DMS 273 treated with DMSO at 0.1 percent for 48 hours (cell line): ENCODE measurements around the gene CKMT2.
"Not testable (repeated sequence)": the region's sequence is repeated elsewhere in the genome, so short reads cannot be mapped to it uniquely, and the experiment has no call there.

Source experiments
- DNase-seq: peaks from one replicate; lab custom pipeline; 2025; lab: John Stamatoyannopoulos, UW

The CKMT2 gene

GRCh38 chr5:81251922-81252321 is 18.8 kb downstream of the CKMT2 start:
- DNase-seq: no peak

DNA sequence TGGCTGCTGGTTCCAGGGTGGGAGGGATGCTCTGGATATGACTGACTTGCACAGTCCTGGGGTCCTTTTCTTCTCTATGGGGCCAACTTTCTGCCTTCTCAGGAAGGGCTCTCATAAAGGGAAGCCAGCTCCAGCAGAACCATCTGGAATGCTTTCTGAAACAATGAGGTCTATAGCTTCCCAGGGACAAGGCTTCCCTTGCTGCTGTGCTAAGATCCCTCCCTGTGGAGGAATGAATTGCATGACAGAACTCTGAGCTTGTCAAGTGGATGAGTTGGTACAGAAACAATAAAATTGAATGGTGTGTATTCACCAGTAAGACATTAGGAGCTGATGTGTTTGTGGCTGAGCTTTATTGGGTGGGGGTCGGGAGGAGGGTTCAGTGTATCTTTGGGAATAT is 19.8 kb downstream of the CKMT2 start:
- DNase-seq: no peak

DNA sequence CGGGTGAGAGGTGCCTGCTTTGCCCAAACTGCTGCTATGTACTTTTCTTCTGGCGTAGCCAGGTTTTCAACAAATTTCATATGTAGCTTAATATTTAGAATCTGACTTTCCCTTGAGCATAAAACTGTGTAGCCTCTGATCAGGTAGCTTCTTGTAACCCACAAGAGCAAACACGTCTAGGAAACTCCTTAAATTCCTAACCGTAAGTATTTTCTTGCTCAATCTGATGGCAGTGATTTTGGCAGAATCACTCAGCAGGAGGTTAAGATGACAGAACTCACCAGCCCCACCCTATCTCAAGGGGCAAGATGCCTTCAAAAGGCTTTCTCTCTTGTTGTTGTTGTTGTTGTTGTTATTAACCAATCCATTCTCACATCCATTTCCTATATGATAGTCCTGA is 20.8 kb downstream of the CKMT2 start:
- DNase-seq: no peak

DNA sequence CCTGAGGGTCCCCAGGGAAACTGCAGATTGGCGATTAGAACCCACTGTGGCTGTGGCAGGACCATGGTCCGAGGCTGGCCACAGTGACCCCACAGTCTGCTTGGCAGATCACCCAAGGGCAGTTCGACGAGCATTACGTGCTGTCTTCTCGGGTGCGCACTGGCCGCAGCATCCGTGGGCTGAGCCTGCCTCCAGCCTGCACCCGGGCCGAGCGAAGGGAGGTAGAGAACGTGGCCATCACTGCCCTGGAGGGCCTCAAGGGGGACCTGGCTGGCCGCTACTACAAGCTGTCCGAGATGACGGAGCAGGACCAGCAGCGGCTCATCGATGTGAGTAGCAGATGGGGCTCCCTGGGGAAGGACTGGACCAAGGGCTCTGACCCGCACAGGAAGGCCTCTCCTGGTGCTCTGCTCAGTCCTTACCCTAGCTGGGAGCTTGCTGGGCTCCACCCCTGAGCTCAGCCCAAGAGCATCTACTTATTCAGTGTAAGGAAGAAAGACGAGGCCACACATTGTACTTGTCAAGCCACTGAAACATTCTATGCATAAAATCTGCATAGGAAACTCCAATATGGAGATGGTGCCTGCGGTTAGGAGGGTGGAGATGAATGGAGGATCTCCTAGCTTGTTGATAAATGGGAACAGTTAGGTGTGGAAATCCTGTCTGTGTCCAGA is 21.9 kb downstream of the CKMT2 start:
- no peak for DNase-seq

- DNase-seq: no peak
Observed at GRCh38 chr5:81256766-81257165, 23.6 kb downstream of the CKMT2 start.

DNA sequence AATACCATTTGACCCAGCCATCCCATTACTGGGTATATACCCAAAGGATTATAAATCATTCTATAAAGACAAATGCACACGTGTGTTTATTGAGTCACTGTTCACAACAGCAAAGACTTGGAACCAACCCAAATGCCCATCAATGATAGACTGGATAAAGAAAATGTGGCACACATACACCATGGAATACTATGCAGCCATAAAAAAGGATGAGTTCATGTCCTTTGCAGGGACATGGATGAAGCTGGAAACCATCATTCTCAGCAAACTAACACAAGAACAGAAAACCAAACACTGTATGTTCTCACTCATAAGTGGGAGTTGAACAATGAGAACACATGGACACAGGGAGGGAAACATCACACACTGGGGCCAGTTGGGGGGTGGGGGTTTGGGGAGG is 29.7 kb downstream of the CKMT2 start:
- DNase-seq: not testable (repeated sequence)

- no peak for DNase-seq
Observed at GRCh38 chr5:81265101-81265500, 32.0 kb downstream of the CKMT2 start.

- DNase-seq: no peak
Observed at GRCh38 chr5:81268521-81269196, 35.5 kb downstream of the CKMT2 start.

DNA sequence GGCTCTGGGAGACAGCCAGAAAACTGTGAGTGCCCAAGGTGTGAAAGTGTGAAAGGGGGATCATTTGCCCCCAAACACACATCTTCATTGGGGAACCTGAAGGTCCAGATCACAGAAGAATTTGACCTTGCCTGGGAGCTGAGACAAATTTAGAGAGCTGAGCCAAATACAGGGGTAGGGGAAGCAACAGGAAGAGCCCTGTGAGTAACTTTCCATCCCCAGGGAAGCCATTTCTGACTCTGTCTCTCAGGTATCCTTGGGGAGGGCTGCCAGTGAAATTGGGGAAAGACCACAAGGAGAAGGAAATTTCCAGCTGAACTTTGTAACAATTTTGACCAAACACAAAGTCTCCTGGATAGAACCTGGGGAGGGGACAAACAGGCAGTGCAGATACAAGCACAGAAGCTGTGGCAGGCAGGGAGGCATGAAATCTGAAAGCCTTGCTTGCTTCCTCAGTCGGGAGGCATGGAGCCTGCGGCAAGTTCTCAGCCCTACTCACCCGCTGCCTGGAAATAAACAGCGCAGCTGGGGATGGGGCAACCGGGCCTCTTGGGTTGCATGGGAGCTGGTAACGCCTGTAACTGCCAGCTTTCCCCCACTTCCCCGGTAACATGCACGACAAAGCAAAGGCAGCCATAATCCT is 36.8 kb downstream of the CKMT2 start:
- no peak for DNase-seq

GRCh38 chr5:81270394-81271027 is 37.4 kb downstream of the CKMT2 start:
- DNase-seq: not testable (repeated sequence)

DNA sequence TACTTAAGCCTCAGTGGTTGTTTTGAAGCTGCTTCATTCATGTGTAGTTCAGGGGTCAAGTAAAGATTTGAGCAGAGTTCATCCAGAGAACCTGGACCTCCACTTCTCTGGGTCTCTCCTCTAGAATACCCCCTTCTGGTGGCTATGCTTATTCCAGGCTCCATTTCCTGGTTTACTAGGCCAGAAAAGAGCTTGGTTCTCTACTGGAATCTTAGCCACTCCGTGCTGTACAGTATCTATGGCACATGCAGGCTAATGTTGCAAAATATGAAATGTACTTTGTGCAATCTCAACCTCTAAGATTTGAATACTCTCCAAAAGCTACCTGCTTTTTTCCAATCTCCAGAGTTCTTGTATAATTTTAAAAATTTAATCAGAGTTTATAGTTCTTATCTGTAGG is 50.9 kb downstream of the CKMT2 start:
- DNase-seq: no peak

GRCh38 chr5:81286059-81286617 is 53.0 kb downstream of the CKMT2 start:
- DNase-seq: no peak

DNA sequence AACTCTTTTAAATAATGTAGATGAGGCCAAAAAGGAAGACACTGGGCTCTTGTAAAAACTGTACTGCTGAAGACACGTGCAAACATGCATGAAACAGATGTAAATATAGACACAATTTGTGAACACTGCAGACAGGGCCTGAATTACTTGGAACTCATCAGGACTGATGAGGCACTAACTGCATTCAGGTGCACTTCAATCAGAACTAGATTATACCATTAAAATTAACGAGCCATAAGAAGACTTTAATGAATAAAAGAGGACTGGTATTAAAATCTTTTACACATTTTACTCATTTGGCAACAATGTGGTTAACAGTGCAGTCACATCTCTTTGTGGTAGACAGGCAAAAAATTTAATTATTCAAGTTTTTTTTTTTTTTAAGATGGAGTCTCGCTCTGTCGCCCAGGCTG is 54.9 kb downstream of the CKMT2 start:
- no peak for DNase-seq

DNA sequence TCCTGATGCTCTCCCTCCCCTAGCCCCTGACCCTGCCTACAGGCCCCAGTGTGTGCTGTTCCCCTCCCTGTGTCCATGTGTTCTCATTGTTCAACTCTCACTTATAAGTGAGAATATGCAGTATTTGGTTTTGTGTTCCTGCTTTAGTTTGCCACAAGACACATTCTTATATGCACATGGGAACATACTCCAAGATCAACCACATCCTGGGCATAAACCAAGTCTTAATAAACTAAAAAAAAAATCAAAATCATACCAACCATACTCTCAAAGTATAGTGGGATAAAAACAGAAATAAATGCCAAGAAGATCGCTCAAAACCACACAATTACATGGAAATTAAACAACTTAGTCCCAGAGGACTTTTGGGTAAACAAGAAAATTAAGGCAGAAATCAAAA is 57.0 kb downstream of the CKMT2 start:
- no peak for DNase-seq

GRCh38 chr5:81292130-81292529 is 59.0 kb downstream of the CKMT2 start:
- DNase-seq: no peak

- DNase-seq: not testable (repeated sequence)
Observed at GRCh38 chr5:81294021-81294420, 60.9 kb downstream of the CKMT2 start.

DNA sequence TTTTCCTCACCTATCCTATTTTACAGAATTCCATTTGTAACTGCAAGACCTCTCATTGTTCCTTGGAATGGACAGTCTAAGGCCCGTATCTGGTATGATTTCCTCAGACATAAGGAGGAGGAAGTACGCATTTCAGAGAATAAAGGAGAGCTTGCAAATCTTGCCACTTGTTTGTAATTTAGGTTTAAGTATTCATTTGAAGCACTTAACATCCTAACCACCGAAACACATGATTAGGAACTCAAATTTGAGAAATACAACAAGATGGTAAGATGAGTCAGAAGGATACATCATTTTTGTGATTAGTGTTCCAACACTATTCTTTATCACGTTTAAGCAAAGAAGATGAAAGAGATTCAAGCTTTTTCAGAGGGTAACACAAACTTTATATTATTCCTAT is 64.4 kb downstream of the CKMT2 start:
- DNase-seq: no peak

DNA sequence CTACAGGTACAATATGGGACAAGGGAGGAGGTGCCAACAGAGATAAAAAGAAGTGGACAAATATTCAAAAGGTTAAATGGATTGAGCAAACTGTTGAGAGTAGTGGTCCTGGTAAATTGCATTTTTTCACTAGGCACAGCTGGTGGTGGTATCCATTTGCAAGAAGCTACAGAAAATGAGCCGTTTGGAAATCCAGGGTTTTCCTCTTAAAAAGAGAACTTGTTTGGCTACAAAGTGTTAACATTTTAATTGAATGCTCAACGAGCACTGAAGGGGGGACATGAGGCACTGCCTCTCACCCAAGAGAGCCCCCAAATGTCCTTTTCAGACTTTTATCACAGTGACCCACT is 67.8 kb downstream of the CKMT2 start:
- no peak for DNase-seq

DNA sequence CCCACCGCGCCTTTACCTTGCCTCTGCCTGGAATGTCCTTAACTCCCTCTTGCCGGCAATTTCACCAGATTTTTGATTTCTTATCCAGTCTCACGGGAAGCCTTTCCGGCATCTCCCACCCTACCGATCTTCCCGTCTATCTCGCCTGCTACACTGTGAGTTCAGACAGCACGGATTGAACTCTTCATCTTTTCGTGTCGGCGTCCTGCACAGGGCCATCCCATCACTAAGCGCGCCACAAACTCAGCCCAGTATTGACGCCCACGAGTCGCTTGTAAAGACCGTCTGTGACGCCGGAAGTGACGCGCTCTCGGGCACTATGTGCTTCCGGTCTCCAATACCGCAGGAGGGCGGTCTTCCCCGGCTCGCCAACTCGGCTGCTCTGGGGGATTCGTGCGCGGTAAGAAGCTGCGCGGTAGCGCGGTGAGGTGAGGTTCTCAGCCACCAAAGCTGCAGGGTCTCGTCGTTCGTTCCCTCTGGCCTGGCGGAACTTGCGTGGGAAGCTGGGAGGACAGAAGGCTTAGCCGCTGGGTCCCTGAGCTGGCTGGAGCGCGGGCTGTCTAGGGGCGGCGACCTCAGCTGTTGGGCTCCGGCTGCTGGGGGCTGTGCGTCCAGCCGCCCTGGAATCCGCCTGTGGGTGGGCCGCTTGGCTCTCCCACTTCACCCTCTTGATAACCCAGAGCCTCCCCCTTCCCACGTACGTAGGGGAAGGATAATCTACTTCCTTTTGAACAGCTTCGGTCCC is 68.3 kb downstream of the CKMT2 start, which contains the start of gene ZCCHC9:
Gene ZCCHC9 (plus strand): TSS at position 317 of the 745 bp plus-strand sequence. CDS start 3,171 bp downstream, outside the sequence.
- DNase-seq: peak; percentile 82

DNA sequence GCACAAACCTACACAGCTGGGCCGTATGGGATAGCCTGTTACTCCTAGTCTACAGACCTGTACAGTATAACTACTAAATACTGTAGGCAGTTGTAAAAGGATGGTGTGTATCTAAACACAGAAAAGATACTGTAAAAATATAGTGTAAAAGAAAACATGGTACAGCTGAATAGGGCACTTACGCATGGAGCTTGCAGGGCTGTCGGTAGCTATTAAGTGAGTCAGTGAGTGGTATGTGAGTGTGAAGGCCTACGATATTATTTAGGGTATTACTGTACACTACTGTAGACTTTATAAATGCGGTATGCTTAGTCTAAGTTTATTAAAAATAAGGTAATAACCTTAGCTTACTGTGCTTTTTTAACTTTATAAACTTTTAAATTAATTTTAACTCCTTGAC is 69.5 kb downstream of the CKMT2 start:
- DNase-seq: no peak

DNA sequence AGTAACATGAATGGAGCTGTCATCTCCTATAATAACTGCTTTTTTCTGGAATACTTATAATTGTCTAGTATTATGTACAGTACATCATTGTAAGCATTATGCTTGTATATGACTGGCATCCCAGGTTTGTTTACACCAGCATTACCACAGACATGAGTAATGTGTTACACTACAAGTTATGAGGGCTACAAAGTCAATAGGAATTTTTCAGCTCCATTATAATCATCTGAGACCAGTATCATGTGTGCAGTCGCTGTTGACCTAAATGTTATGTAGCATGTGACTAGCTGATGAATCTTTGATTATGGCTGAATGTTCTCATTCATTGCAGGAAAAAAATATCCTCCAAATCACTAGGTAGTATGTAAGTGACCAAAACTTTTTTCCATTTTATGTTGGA is 70.4 kb downstream of the CKMT2 start:
- DNase-seq: no peak

DNA sequence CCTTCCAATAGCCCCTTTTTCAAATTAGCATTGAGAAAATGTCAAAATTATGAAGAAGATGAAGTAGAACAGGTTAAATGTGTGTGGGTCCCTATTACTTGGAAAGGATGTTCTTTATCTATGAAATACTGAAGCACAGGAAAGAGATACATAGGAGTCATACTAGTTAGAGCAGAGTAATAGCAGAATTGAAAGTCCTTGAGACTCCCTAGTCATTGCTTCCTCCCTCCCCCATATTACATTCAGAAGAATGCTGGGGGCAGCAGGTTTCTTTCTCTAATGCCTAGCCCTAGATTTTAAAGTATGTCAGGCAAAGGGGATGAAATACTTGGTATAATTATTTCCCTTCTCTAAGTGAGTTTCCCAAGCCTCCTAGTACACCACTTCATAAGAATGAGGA is 72.7 kb downstream of the CKMT2 start:
- no peak for DNase-seq
